ENCODE data around the gene AJUBA.
"Not testable (repeated sequence)": the region's sequence is repeated elsewhere in the genome, so short reads cannot be mapped to it uniquely, and the experiment has no call there.

The AJUBA gene

GRCh38 chr14:22978981-22979671 lies 3.2 kb downstream of the AJUBA start:
- DNase-seq, result no peak

DNA sequence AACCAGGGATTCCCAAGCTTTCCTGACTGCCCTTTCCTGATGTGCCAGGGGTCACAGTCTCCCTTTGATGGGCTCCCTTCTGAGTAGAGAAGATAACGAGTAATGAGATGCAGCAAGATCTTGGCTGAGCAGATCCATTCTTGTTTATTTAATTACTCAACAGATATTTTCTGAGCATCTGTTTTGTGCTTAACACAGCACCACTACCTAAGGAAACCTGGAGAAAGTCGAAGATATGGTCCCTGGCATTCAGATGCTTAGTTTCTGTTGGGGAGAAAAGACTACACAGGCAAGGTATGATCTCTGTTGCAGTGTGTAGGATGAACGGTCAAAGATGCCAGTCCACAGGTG lies 3.9 kb downstream of the AJUBA start:
- DNase-seq, result no peak

GRCh38 chr14:22977684-22978486 lies 4.5 kb downstream of the AJUBA start:
- DNase-seq, result peak; percentile 64

GRCh38 chr14:22977434-22977683 lies 5.0 kb downstream of the AJUBA start:
- DNase-seq, result no peak

- DNase-seq, result no peak
Measured at GRCh38 chr14:22976620-22977433, 5.5 kb downstream of the AJUBA start.

DNA sequence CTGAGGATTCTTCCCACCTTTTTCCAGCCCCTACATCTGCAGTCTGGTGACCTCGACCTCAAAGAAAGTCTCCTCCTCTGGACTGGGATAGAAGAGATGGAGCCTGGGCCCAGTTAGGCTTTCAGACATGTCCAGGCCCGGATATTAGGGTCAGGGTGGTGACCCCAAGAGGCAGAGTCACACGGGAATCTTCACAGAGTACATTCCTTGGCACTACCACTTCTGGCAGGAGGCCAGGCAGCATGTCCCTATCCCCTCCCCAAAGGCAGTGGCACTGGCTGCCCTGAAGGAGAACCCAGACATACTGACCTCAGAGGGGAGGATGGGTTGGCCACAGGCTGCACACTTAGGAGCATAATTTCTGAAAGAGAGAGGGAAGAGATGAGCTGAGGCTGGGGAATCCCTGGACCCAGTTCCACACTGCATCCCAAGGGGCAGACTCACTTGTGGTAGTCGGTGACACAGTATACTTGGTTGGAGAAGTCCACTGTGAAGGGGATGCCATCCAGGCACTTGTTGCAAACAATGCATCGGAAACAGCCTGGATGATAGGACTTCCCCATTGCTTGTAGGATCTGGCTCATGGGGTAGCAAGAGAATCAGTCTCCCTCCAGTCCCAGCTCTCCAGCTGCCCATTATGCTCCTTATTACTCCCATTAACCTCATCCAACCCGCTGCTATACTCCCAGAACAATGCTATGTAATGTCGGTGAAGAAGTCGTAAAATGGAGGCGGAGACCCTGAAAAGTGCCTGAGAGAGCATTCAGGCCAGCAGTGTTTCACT lies 7.6 kb downstream of the AJUBA start:
- DNase-seq, result no peak

DNA sequence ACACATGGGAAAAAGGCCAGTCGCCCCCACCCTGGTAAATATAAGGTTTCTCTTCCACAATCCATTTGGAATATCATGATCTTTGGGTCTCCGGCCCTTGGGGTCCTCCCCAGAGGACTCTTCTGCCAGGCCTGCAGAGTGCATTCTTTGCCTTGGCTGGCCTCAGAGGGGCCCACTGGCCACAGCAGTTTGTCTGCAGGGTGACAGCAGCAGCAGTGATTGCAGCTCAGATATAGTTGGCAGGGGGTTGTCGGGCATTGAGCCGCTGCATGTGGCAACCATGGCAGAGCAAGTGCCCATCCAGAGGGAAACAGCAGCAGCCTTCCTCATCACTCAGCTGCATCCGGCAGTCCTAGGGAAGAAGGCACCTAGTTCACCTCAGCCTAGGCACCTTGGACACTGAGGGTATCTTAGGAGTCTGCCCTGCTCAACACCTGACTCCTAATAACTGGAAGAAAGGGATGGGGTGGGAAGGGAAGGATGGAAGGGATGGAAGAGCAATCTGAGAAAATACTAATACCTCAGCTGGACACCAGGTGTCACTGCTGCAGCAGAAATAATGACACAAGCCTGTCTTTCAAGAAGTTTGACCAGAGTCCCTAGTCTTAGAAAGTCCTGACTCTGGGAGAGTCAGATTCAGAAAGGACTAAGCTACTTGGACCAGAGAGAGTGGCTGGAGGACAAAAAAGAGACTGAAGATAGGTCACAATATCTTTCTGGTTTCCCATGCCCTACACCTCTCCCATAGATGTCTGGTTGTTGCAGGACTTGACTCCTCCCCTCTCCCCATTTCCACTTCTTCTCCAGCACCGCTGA lies 8.9 kb downstream of the AJUBA start:
- DNase-seq, result no peak

DNA sequence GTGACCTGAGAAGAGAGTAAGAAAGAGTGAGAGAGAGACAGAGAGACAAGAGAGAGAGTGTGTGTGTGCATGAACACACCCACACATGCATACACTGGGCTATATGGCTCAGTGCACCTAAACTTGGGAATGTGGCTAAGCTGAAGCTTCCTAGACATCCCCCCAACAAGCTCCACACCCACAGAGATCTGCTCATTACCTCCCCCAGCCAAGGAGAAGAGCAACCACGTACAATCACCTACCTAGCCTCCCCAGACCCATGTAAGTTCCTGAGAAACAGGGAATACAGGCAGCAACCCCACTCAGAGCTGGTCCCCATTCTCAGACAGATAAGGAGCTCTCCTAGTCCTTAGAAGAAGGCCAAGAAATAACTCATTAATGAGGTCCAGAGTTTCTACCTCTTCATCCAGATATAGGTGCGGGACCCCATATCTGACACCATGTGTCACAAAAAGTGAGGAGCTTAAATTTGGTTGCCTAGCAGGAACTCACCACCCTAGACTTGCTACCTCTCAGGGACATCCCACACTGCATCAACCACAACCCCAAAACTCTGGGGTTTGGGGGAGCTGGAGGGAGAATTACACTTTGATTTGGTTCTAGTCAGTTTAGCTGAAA lies 9.9 kb downstream of the AJUBA start:
- DNase-seq, result no peak

GRCh38 chr14:22971152-22971551 lies 11.2 kb downstream of the AJUBA start:
- DNase-seq, result no peak

- no peak for DNase-seq
Measured at GRCh38 chr14:22966783-22967269, 15.5 kb downstream of the AJUBA start.

DNA sequence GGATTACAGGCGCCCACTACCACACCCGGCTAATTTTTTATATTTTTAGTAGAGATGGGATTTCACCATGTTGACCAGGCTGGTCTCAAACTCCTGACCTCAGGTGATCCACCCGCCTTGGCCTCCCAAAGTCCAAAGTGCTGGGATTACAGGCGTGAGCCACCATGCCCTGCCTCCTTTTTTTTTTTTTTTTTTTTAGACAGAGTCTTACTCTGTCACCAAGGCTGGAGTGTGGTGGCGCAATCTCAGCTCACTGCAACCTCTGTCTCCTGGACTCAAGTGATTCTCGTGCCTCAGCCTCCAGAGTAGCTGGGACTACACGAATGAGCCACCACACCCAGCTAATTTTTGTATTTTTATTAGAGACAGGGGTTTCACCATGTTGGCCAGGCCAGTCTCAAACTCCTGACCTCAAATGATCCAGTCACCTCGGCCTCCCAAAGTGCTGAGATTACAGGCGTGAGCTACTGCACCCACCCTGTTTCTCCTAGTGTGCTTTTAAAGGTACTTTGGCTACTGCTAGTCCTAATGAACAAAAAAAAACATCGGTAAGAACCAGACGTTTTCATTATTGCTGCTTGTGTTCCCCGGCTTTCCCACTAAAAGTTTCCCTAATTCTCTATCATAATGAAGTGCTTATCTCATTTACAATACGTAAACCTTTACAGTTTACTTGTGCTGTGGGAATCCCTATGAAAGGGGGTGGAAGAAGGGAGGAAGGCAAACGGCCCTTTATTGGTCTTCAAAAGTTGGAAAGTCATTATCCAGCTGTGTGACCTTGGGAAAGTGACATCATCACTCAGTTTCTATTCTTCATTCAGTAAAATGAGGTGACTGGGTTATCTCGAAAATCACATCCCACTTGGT lies 16.2 kb downstream of the AJUBA start:
- DNase-seq, result not testable (repeated sequence)

- DNase-seq, result no peak
Measured at GRCh38 chr14:22962061-22962676, 20.2 kb downstream of the AJUBA start.

DNA sequence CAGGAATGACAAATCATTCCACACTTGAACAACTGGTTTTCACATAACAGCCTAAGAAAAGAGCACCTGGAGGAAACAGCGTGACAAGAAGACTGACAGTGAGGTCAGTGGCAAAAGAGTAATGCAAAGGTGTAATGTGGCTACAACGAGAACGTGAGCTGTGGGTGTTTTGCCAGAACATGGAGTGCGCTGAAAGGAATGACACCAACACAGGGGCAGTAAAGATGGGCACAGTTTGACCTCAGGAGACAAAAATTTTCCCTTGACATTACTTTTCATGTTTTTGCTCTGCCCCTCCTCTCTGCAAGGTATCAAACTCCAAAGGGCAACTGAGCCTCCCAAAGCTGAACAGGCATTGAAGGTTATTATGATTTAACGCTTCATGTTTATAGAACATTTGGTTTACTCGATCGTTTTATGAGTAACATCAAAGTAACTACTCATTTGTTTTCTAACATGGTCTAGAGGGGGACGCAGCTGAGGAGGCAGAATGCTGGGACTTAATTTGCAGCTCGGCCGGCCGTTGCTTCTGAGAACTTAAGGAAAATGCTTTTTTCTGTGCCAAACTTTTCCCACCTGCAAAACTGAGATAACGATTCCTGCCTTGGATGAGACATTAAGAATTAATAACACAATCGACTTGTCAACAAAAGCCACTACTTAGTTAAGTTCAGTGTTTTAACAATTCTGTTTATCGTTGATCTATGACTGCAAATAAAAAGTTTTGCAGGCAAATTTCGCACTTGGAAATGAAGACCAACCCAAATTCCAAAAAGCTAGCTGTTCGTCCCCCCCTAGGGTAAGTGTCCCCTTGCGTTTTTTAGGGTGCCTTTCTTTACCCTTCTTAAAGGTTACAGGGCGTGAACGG lies 26.4 kb downstream of the AJUBA start:
- no peak for DNase-seq

DNA sequence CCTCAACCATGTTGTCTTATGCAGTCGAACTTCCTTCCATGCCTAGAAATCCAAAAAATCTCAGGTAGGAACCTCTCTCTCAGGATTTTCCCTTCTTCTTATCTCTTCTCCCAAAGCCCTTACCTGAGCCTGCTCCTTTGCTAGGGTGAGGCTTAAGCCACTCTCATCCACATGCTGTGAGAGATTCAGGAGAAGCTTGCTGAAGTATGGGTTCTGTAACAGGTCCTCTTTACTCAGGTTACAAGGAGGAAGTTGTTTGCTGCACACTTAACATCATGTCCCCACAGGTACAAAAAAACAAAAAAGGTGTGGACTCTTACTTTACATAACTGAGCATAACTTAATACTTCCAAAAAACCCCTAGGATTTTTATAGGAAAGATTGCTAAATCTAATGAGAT lies 29.9 kb downstream of the AJUBA start:
- no peak for DNase-seq

DNA sequence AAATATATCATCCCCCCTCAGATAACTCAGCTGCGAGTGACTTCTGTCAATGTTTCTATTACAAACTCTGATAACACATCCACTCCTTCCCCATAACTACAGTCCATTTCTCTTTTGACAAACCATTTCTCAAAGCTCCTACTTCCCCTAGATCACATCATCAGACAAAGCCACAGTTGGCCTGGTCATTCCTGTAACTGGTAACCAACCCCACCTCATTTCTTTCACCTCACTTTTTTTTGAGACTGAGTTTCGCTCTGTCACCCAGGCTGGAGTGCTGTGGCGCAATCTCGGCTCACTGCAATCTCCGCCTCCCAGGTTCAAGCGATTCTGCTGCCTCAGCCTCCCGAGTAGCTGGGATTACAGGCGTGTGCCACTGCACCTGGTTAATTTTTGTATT lies 30.6 kb downstream of the AJUBA start:
- not testable (repeated sequence) for DNase-seq

GRCh38 chr14:22945642-22946041 lies 36.7 kb downstream of the AJUBA start:
- no peak for DNase-seq

GRCh38 chr14:22939684-22940083 lies 42.7 kb downstream of the AJUBA start:
- no peak for DNase-seq

DNA sequence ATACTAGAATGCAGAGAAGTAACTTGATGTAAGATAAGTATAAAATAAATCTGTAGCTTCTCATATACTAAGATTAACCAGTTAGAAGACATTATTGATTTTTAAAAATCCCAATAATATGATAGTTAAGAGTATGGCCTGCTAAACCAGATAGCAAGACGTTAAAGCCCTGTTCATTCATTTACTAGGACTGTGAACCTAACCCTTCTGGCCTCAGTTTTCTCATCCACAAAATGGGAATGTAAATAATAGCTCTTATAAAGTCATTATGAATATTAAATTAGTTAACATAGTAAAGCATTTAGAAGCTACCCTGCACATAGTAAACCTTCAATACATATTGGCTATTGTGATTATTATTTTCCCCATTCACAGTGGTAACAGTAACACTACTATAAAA lies 47.2 kb downstream of the AJUBA start:
- no peak for DNase-seq

DNA sequence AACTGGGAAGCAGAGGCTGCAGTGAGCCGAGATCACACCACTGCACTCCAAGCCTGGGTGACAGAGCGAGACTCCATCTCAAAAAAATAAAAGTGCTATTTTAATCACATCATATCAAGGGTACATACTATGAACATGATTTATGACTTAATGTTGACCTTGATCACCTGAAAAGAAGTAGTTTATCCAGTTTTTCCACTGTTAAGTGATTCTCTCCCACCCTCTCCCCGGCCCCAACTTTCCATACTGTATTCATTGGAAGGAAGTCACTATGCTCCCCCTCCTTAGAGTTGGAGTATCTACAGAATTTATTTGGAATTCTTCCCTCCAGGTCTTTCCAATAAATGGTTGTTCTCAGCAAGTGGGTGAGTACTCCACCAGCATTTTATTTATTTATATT lies 50.2 kb downstream of the AJUBA start:
- no peak for DNase-seq
